AML-193 (cell line): Measurements from ENCODE around the gene KCTD21.
A peak's percentile ranks its signal among the peaks of the same experiment; 100 is the strongest.

Experiments
- DNase-seq, 2 experiments: peaks; one replicate each; lab custom pipeline; 2025; lab: John Stamatoyannopoulos, UW

KCTD21 gene

DNA sequence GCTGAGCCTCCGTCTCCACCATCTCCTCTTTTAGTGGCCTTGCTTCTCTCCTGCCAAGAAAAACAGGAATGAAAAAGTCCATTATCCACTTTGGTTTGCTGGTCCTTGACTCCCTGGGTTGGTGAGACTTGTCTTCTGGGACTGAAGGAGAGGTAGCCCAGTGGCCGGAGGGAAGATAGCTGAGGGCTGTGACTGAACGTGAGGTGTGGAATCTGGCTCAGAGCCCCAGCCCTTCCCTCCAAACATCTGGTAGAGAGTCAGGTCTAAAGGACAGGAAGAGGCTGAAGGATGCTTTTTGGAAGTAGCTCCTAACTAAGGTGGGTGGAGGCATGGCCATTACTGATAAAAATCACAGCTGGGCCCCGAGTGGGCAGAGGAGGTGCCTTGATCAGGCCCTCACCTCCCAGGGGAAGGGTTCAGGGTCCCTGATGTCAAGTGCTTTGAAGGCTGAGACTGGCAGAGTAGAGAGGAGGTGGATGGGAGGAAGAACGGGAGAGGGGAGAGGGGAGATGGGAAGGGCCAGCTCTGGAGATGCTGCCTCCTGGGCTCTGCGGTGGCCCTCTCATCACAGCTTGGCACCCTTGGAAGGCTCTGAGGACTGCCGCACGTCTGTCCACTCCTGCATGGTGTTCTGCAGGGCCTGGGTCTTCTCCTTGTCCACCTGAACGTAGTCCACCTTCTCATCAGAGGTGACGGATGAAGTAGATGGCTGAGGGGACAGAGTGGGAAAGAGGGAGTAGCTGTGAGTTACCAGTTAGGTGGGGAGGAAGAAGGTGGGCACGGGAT lies 30.5 kb upstream of the KCTD21 start:
- no peak for DNase-seq

DNA sequence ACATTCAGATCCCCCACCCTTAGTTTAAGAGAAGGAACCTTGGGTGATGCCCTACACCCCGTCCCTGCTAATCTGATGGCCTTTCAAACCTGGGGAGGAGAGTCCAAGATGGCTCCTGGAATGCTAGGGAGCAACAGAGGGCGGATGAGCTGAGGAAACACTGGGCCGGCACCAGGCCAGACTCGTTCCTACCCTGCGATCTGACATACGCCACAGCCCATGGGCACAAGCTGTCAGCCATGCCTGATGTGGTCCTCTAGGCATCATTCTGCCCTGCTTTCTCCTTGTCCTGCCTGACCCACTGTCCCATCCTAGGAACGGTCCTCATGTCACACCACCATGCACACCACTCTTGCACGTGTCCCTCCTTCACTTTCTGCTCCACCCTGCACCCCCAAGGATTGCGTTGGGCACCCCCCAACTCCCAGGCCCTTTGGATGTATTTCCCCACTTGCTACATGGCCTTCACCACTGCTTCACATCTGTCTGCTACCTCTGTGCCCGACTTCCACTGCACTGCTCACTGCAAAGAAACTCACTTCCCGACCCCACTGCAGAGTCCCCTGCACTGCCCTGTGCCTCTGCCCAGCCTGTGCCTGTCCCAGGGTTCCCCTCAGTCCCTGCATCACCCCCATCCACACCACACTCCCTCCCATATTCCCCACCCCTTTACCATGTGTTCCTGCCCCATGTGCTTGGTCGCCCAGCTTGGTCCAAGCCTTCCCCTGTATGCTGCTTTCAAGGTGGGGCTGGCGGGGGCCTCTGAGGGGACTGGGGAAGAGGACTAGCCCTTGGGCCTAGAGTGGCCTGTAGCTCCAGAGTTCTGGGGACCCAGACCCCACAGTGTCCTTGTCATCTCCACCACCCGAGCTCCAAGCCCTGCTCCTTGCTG lies 29.5 kb upstream of the KCTD21 start:
- DNase-seq: no peak

DNA sequence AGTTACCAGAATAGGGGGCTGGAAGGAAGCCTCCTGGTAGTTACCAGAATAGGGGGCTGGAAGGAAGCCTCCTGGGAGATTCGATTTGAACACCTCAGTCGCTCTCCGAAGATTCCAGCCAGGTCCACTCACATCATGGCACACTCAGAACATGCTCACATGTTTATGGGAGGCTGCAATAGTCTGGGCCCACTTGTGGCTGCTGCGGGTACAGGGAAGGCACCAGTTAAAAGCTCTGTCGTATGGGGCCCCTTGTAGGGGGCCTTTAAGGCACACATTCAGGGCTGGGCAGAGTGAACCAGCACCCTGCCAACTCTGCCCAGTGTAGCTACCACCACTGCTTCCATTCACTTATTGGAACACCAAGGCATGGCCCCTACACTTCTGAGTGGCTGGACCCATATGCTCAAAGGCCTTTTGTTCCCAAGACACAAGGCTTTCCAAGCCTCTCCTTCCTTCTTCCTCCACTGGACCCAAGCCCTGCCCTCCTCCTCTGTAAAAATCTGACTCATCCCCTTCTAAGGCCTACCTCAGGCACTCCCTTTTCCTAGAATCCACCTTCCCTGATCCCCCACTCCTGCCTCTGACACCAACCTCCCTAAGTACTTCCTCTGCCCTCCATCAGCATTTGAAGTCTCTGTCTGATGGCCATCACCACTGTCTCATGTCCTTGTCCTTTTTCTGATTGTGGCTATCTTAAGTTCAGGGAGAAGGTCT lies 28.3 kb upstream of the KCTD21 start:
- DNase-seq: no peak

DNA sequence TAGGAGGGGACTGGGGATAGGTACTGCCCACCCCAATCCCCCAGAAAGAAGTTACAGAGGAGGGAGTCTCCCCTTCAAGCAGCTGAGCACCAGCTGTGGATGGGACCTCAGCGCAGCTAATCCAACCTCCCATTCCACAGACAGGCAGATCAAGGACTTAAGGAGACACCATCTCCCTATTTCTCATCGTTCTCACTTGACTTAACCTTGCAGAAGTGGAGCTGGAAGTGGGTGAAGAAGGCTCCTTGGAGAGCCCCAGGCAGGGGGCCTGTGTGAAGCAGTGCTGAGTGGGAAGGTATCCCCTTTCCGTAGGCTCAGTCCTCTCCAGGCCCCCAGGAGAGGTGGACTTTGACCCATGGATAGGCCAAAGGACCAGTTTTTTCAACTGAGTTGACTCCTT lies 27.6 kb upstream of the KCTD21 start:
- DNase-seq: no peak

DNA sequence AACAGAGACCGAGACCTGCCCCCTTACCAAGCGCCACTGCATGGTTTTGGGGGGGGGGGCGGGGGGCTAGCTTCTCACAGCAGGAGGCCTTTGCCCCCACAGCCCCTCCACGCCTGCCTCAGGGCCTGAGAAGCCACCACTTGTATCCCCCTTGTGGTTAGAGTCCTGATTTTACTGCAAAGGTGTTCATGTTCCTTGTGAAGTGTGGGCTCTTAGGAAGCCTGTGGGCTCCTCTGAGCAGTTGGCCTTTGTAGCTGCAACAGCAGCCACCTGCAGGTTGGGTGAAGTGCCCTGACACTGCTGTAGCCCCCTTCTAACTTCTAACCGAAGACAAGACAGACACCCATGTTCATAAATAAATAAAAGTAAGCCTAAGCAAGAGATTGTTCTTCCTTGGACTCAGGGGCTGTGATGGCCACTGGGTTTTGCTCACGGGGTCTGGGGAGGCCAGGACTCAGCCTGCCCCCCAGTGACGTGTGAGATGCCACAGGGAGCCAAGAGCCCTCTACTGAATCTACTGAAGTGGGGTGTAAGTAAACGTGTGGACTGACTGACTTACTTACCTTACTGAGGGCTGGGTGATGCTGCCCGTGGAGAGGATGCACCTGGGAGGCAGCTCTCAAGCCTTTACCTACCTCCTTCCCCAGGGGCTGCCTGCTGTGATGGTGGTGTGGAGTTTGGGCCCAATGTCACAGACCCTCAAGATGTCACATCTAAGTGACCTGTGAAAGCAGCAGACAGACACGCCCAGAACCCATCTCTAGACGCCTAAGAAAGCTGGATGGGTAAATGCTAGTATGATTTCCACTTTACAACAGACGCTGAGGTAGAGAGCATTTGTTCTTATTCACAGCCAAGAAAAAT lies 26.1 kb upstream of the KCTD21 start:
- DNase-seq: no peak

DNA sequence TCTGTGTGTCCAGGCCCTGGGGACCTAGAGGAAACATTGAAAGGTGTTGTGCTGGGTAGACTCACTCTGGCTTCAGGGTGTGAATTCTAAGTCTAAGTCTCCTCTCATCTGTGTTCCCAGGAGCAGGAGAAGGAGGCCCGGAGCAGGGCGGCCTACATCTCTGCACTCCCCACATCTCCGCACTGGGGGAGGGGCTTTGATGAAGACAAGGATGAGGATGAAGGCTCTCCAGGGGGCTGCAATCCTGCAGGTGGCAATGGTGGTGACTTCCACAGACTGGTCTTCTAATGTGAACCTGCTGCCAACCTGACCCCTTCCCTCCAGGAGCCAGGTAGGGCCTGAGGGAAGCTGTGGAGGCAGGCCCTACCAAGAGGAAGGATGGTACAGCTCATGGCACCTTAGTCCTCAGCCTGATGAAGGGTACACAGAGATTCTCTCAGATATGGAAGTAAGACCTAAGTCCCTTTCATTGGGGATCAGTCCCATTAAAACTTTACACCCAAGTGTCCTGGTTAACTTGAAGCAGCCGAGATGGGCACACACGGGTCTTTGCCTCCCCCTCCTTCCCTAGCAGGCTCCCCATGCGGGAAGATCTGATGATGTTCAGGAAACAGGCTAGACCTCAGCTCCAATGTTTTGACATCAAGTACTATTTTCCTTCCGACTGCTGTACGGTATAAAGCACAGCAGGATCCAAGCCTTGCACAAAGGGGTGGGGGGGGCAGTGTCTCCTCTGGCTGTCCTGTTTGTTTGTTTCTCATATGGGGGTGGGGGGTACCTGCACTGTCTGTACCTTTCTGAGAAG lies 25.3 kb upstream of the KCTD21 start:
- DNase-seq: no peak

DNA sequence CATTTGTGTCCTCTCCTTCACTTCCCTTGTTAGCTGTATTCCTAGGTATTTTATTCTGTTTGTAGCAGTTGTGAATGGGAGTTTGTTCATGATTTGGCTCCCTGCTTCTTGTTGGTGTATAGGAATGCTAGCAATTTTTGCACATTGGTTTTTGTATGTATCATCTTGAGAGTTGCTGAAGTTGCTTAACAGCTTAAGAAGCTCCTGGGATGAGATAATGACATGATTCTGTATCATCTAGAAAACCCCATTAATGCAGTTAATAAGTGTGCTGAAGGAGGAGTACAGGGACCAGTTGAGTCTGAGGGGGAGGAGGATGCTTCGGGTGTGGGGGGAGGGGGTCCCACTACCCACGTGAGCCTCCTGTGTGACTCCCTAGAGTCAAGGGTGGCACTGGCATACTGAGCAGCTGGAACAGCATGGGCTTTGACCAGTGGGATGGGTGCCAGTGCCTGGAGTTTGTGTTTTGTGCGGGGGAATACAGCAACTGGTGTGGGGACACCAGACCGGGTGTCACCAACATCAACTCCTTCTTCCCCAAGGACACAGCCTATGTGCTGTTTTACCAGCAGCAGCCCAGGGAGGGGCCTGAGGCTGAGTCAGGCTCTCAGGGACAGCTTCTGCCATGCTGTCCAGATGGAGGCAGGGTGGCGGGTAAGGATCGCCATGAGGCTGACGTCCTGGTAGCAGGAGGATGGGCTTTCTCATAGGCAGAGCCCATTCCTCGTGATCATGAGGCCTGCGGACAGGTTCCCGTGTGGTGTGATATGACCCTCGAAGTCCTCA lies 24.4 kb upstream of the KCTD21 start:
- DNase-seq: no peak

DNA sequence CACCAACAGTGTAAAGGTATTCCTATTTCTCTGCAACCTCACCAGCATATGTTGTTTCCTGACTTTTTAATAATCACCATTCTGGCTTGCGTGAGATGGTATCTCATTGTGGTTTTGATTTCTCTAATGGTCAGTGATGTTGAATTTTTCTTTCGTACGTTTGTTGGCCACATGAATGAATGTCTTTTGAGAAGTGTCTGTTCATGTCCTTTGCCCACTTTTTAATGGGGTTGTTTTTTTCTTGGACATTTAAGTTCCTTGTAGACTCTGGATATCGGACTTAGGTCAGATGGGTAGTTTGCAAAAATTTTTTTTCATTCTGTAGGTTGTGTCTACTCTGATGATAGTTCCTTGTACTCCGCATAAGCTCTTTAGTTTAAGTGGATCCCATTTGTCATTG lies 23.1 kb upstream of the KCTD21 start:
- DNase-seq: no peak

DNA sequence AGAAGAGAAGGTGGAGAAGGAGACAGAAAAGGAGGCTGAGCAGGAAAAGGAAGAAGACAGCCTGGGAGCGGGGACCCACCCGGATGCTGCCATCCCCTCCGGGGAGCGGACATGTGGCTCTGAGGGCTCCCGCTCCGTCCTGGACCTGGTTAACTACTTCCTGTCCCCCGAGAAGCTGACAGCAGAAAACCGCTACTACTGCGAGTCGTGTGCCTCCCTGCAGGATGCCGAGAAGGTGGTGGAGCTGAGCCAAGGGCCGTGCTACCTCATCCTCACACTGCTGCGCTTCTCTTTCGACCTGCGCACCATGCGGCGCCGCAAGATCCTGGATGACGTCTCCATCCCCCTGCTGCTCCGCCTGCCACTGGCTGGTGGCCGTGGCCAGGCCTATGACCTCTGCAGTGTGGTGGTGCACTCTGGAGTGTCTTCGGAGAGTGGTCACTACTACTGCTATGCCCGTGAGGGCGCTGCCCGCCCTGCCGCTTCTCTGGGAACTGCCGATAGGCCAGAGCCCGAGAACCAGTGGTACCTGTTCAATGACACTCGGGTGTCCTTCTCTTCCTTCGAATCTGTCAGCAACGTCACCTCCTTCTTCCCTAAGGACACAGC lies 21.7 kb upstream of the KCTD21 start:
- DNase-seq: no peak

DNA sequence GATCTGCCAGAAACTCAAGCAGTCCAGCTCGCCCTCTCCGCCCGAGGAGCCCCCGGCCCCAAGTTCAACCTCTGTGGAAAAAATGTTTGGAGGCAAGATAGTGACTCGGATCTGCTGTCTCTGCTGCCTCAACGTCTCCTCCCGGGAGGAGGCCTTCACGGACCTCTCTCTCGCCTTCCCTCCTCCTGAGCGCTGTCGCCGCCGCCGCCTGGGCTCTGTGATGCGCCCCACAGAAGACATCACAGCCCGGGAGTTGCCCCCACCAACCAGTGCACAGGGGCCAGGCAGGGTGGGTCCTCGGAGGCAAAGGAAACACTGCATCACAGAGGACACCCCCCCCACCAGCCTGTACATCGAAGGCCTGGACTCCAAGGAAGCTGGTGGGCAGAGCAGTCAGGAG lies 21.1 kb upstream of the KCTD21 start:
- DNase-seq: no peak

DNA sequence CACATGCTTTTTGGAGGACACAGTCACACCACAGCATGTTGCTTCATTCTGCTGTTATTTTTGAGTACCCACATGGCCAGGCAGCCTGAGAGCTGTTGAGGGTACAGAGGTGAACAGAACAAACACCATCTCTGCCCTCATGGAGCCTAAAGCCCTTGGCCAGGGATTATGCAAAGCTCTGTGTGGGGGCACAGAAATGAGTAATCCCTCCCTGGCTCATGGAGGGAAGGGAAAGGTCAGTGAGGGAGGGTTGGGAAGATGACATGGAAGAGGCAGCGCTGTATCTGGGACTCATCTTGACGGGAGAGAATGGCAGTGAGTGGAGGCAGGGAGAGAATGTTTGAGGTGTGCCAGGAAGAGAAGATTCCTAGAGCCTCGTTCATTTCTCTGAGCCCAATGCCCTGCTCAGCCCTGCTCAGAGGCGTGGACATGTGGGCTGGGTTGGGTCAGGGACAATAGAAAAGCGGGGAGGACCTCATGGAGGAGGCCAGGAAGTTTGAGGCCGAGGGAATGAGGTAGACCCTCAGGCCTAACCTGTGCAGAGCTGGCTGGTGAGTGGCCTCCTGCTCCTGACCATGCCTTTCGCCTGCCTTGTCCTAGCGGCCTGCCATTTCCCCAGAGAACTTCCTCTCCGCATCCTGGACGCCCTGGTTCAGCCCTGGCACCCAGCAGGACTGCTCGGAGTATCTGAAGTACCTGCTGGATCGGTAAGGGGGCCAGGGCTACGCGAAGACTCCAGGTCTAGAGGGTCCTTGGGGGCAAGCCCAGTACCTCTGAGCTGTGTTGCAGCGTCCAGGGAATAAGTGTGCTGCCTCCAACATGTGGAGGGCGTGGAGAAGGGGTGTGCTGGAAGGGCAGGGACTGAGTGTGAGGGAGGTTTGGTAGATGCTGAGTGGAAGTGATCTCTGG lies 20.1 kb upstream of the KCTD21 start:
- DNase-seq: no peak

DNA sequence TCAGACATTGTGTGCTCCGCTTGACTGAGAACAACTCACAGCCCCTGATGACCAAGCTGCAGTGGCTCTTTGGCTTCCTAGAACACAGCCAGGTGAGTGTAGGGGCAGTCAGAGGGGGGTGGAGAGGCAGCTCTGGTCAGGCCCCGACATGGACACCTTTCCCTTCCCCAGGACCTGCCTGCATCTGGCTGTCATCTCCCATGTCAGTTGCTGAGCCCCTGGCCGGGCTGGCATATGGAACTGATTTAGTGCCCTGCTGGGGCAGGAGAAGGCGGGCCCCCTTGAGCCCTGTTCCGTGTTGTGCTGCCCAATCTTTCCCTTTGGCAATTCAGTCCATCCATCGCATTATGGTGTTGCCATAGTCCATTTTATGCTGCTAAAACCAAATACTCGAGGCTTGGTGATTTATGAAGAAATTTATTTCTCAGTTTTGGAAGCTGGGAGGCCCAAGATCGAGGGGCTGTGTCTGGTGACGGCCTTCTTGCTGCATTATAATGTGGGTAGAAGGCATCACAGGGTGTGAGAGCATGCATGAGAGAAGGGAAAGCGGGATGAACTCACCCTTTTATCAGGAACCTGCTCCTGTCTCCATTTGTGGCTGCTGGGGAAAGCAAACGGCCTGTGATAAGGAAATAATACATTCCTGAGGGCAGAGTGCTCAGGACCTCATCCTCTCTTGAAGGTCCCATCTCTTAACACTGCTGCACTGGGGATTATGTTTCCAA lies 19.3 kb upstream of the KCTD21 start:
- DNase-seq: no peak

DNA sequence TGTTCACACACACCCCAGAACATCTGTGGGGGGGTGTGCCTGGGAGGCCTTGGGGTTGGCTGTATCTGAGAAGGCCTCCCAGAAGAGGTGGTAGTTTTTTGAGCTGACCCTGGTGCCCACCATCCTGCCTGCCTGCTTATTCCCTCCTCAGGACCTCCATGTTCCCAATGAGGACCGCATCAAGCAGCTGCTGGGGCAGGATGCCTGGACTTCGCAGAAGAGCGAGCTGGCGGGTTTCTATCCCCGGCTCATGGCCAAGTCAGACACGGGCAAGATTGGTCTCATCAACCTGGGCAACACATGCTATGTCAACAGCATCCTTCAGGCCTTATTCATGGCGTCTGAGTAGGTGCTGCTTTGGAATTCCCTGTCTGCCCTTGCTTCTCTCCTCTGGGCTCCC lies 17.3 kb upstream of the KCTD21 start:
- DNase-seq: no peak

DNA sequence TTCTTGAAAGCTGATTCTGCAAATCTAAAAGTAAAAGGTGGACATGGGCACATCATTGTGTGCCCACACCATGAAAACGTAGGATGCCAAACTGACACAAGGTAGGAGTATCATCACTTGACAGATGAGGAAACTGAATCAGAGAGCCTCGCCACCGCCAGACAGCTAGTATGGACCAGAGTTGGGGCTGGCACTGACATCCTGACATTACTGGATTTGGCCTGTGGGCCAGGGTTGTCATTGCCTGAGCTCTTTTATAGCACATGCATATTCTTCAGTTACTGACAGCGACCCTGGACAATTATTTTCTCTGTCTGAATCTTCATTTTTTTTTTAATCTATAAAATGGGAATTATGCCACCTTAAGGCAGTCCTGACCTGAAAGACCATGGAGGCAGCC lies 16.8 kb upstream of the KCTD21 start:
- no peak for DNase-seq

DNA sequence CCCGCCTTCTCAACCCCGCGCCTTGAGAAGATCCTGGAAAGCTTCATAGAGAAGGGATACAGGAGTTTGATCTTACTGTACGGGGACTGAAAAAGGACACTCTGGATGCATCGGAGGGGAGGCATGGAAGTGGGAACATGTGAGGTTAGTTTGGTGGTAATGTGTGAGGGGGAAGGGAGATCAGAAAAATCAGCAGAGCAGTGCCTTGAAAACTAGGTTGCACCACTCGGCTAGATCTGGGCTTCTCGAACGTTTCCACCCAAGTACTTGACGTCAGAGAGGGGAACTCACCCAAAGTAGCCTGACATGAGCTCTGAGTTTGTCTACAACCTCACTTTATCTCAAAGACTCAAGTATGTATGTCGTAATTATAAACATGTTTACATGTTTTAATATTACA lies 14.8 kb upstream of the KCTD21 start:
- DNase-seq: no peak

DNA sequence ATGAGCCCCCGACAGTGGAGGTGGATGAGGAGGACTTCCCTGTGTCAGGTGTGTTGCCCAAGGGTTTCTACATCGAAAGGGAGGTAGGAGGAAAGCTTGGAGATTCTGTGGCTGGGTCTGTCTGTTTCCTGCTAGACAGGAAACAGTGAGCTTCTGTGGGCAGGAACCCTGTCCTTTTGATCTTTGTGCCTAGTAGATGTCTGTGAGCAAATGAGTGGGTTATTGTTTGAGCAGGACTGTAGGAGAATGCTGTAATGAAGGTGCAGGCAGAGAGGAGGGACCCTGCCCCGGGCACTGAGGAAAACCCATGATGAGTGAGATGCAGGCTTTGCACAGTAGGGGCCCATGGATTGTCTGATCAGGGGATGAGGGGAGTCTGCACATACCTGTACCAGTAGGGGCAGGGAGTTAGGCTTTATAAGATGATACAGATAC lies 14.3 kb upstream of the KCTD21 start:
- peak; percentile 49 to 50 for DNase-seq

DNA sequence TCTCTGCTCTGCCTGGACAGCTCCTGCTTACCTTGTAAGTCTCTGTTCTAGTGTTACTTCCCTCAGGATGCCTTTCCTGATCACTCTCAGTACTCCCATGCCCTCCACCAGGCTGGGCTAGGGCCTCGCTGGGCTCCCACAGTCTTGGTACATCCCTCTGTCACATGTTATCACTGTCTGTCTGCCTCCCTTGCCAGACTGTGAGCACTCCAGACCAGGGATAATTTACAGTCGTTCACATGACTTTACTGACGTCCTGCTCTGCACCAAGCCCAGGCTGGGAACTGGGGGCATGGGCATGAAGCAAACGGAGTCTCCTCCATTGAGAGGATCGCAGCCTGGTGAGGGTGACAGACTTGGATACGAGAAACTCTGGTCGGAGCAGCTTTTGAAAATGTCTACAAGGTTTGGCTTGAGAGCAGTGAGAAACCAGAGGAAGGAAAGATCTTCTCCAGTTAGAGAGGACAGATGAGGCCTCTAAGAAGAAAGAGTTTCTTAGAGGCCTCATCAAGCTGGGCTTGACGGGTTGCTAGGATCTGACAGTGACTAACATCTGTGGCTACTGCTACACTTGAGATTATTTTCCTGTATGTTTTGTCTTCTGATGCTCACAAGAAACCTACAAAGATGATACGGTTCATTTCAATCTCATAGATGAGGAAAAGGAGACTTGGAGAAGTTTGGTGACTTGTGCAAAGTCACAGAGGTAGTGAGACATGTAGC lies 12.8 kb upstream of the KCTD21 start:
- no peak for DNase-seq
